PFSK-1 (cell line): ENCODE results near the gene IL17B.

Source experiments
- FOXP2 ChIP-seq: optimal IDR thresholded peaks from 2 replicates; pipeline ENCODE3; 2011; ENCODE audit warnings: borderline replicate concordance, control low read depth, inconsistent platforms; ENCODE audit not compliant: insufficient read depth; ENCODE audit errors: extremely low read length, extremely low read depth
- POLR2AphosphoS5 ChIP-seq: IDR thresholded peaks from 2 replicates; pipeline ENCODE4 v1.6.1; 2012; ENCODE audit warnings: low read depth, mild to moderate bottlenecking, control low read depth, low read length, moderate library complexity
- REST ChIP-seq, 2 experiments: IDR thresholded peaks; 2 replicates each; pipeline versions ENCODE4 v1.6.1 to v1.8.0; 2011 to 2012; ENCODE audit warnings: low read depth in 2 of 2, low read length in 2 of 2, control low read depth in 1 of 2, inconsistent platforms in 1 of 2, mild to moderate bottlenecking in 1 of 2, moderate library complexity in 1 of 2; ENCODE audit not compliant: insufficient read depth in 1 of 2
- SIN3A ChIP-seq: IDR thresholded peaks from 2 replicates; pipeline ENCODE4 v1.6.1; 2012; ENCODE audit warnings: mild to moderate bottlenecking, low read length, moderate library complexity, borderline replicate concordance; ENCODE audit not compliant: insufficient read depth
- TAF1 ChIP-seq: IDR thresholded peaks from 2 replicates; pipeline ENCODE4 v1.6.1; 2012; ENCODE audit warnings: low read length, control low read depth, borderline replicate concordance; ENCODE audit not compliant: insufficient read depth

The IL17B gene

GRCh38 chr5:149362541-149362940 lies 16.6 kb downstream of the IL17B start:
- TF ChIP-seq SIN3A (no peak), TAF1 (no peak), FOXP2 (no peak), POLR2AphosphoS5 (no peak), REST (IDR thresholded peaks at IDR 0.05; ENCODE audit: insufficient read depth in 1 of 2, low read depth in 2 of 2, low read length in 2 of 2) (no peak)

GRCh38 chr5:149360272-149360671 lies 18.8 kb downstream of the IL17B start:
- no peak for TF ChIP-seq FOXP2
- no peak for TF ChIP-seq TAF1
- TF ChIP-seq REST (IDR thresholded peaks at IDR 0.05; ENCODE audit: insufficient read depth in 1 of 2, low read depth in 2 of 2, low read length in 2 of 2), result no peak
- no peak for TF ChIP-seq SIN3A
- no peak for TF ChIP-seq POLR2AphosphoS5

GRCh38 chr5:149358868-149359495 lies 20.1 kb downstream of the IL17B start:
- TF ChIP-seq FOXP2 (no peak), REST (IDR thresholded peaks at IDR 0.05; ENCODE audit: insufficient read depth in 1 of 2, low read depth in 2 of 2, low read length in 2 of 2) (no peak), SIN3A (no peak)

- no peak; the same call in 1 of the 2 replicates for TF ChIP-seq POLR2AphosphoS5
- no peak for TF ChIP-seq TAF1
- no peak for TF ChIP-seq FOXP2
Observed at GRCh38 chr5:149358294-149358651, 20.8 kb downstream of the IL17B start.

- TF ChIP-seq POLR2AphosphoS5 (no peak; the same call in 1 of the 2 replicates), FOXP2 (peak; percentile 40), SIN3A (no peak), REST (IDR thresholded peaks at IDR 0.05; ENCODE audit: insufficient read depth in 1 of 2, low read depth in 2 of 2, low read length in 2 of 2) (no peak), TAF1 (no peak)
Observed at GRCh38 chr5:149357370-149358293, 21.5 kb downstream of the IL17B start, which contains the start of gene PCYOX1L. Gene PCYOX1L, plus strand, starts transcription at chr5:149358046. Its CDS starts 23 bp downstream, at chr5:149358069.
